Peyer's patch (tissue), 4 donors: ENCODE results near the gene MRPL38. TPM values are rescaled to one million over a fixed set of nuclear protein-coding genes. Genes with fewer than 3 reads are reported as not detected.

Experiments used
- DNase-seq, 3 donors: peaks; one replicate each; pipeline ENCODE4 v3.0.0-alpha.2; 2017 to 2019
- H3K27ac ChIP-seq, 4 donors: fragments of 200-600 bp; sonication (generic); one replicate each; pipeline ENCODE4 v1.5.1; 2016 to 2019
- H3K27me3 ChIP-seq, 2 donors: fragments of 200-600 bp; sonication (generic); one replicate each; pipeline ENCODE4 v1.5.1; 2019
- H3K36me3 ChIP-seq, 3 donors: fragments of 200-600 bp; sonication (generic); one replicate each; pipeline ENCODE4 v1.5.1; 2016 to 2019
- H3K4me1 ChIP-seq, 4 donors: fragments of 200-600 bp; sonication (generic); one replicate each; pipeline ENCODE4 v1.5.1; 2016 to 2019
- H3K4me3 ChIP-seq, 4 donors: fragments of 200-600 bp; sonication (generic); 1 replicate in 3 of 4; 2 replicates in 1 of 4; pipeline ENCODE4 v1.5.1; 2016 to 2019; ENCODE audit warnings: mild to moderate bottlenecking in 1 of 4
- H3K9me3 ChIP-seq, 4 donors: fragments of 200-600 bp; sonication (generic); one replicate each; pipeline ENCODE4 v1.5.1; 2016 to 2019; ENCODE audit warnings: mild to moderate bottlenecking in 1 of 4
- CTCF ChIP-seq, 6 experiments: fragments of 450-650 bp in 4 of 6; fragments of 200-600 bp in 2 of 6; sonication (generic) in 1 of 6; IDR thresholded peaks; one replicate each; pipeline ENCODE4 v1.5.1; 2017 to 2019; ENCODE audit warnings: antibody characterized with exemption in 6 of 6, mild to moderate bottlenecking in 3 of 6, moderate library complexity in 1 of 6
- POLR2A ChIP-seq, 2 donors: fragments of 450-650 bp; IDR thresholded peaks; one replicate each; pipeline ENCODE4 v1.5.1; 2017; ENCODE audit warnings: antibody characterized with exemption in 2 of 2, mild to moderate bottlenecking in 2 of 2, moderate library complexity in 2 of 2
- total RNA-seq, 4 donors: library from RNA; depleted of rRNA; stranded (reverse); fragments of >200 nt; gene quantifications; one replicate each; pipeline ENCODE4 v1.1.0, GENCODE V29; 2016

MRPL38 gene
- total RNA-seq, 4 donors from 2014 or later, result 61.1 to 95.7 (median 72.9) TPM

GRCh38 chr17:75901727-75902126 lies 3.0 kb downstream of the MRPL38 start:
- Histone ChIP-seq H3K4me1 (peaks cover 2 to 22% (median 10%) of the 10 kb centered on the region in 4 donors), H3K36me3 (peaks cover 0 to 55% (median 0%) of the 10 kb centered on the region in 3 donors), H3K27ac (no peak overlapping the region), H3K4me3 (no peak overlapping the region), H3K27me3 (no peaks in the 10 kb centered on the region), H3K9me3 (no peaks in the 10 kb centered on the region)
- DNase-seq, result peak in 1 of 3 donors; percentile 41
- TF ChIP-seq POLR2A (IDR thresholded peaks at IDR 0.05) (no peak), CTCF (IDR thresholded peaks at IDR 0.05) (no peak)

- H3K4me3 ChIP-seq, result no peak overlapping the region
- H3K27ac ChIP-seq, result no peak overlapping the region
- DNase-seq, result no peak
- TF ChIP-seq POLR2A (IDR thresholded peaks at IDR 0.05) (no peak), CTCF (IDR thresholded peaks at IDR 0.05) (no peak)
- H3K36me3 ChIP-seq, result peaks cover 0 to 55% (median 0%) of the 10 kb centered on the region in 3 donors
- no peaks in the 10 kb centered on the region for H3K9me3 ChIP-seq
- H3K4me1 ChIP-seq, result peaks cover 2 to 23% (median 10%) of the 10 kb centered on the region in 4 donors
- no peaks in the 10 kb centered on the region for H3K27me3 ChIP-seq
Measured at GRCh38 chr17:75900691-75901533, 3.8 kb downstream of the MRPL38 start.

- peaks cover 0 to 55% (median 0%) of the 10 kb centered on the region in 3 donors for H3K36me3 ChIP-seq
- H3K27me3 ChIP-seq, result no peaks in the 10 kb centered on the region
- TF ChIP-seq CTCF (IDR thresholded peaks at IDR 0.05) (no peak), POLR2A (IDR thresholded peaks at IDR 0.05) (no peak)
- H3K9me3 ChIP-seq, result no peaks in the 10 kb centered on the region
- no peak overlapping the region for H3K27ac ChIP-seq
- peaks cover 2 to 28% (median 17%) of the 10 kb centered on the region in 4 donors for H3K4me1 ChIP-seq
- peak in 1 of 3 donors; percentile 44 for DNase-seq
- no peak overlapping the region for H3K4me3 ChIP-seq
Measured at GRCh38 chr17:75899767-75900468, 4.8 kb downstream of the MRPL38 start.

GRCh38 chr17:75899353-75899752 lies 5.3 kb downstream of the MRPL38 start:
- peak in 1 of 3 donors; percentile 44 for DNase-seq
- Histone ChIP-seq H3K36me3 (peaks cover 0 to 55% (median 0%) of the 10 kb centered on the region in 3 donors), H3K4me3 (no peak overlapping the region), H3K27ac (no peak overlapping the region), H3K4me1 (peaks cover 2 to 34% (median 20%) of the 10 kb centered on the region in 4 donors), H3K9me3 (no peaks in the 10 kb centered on the region), H3K27me3 (no peaks in the 10 kb centered on the region)
- no peak for TF ChIP-seq CTCF (IDR thresholded peaks at IDR 0.05)
- TF ChIP-seq POLR2A (IDR thresholded peaks at IDR 0.05), result no peak

GRCh38 chr17:75898791-75899190 lies 5.9 kb downstream of the MRPL38 start:
- DNase-seq, result no peak
- Histone ChIP-seq H3K36me3 (peaks cover 0 to 55% (median 0%) of the 10 kb centered on the region in 3 donors), H3K9me3 (no peaks in the 10 kb centered on the region), H3K4me3 (no peak overlapping the region), H3K27ac (no peak overlapping the region), H3K27me3 (no peaks in the 10 kb centered on the region), H3K4me1 (peaks cover 2 to 34% (median 16%) of the 10 kb centered on the region in 4 donors)
- TF ChIP-seq POLR2A (IDR thresholded peaks at IDR 0.05) (no peak), CTCF (IDR thresholded peaks at IDR 0.05) (no peak)
